HG02870 (cell line): ENCODE data around the gene TSPAN4.

Source experiments
- ATAC-seq: cut with Tn5 transposase; IDR thresholded peaks from one replicate; pipeline ENCODE4 v1.9.1; 2021; ENCODE audit warnings: mild to moderate bottlenecking, moderate library complexity; ENCODE audit not compliant: unreplicated experiment

The TSPAN4 gene

GRCh38 chr11:842370-843002, at the start of gene TSPAN4, which contains the start of gene POLR2L:
TSS of gene TSPAN4 (plus strand) at chr11:842852. CDS start at chr11:850305, 7,453 bp downstream.
TSS of gene POLR2L (minus strand) at chr11:842529. CDS start at chr11:842508, 21 bp downstream.
- ATAC-seq, result peak; percentile 58

- ATAC-seq, result no peak
Observed at GRCh38 chr11:792873-793272, 49.8 kb upstream of the TSPAN4 start.

- no peak for ATAC-seq
Observed at GRCh38 chr11:793556-793955, 49.1 kb upstream of the TSPAN4 start.

GRCh38 chr11:794013-794765, 48.5 kb upstream of the TSPAN4 start:
- no peak for ATAC-seq

- no peak for ATAC-seq
Observed at GRCh38 chr11:794766-795633, 47.7 kb upstream of the TSPAN4 start.

- ATAC-seq, result no peak
Observed at GRCh38 chr11:795634-796564, 46.8 kb upstream of the TSPAN4 start.

GRCh38 chr11:796565-797295, 45.9 kb upstream of the TSPAN4 start:
- ATAC-seq, result no peak

GRCh38 chr11:797296-798092, 45.2 kb upstream of the TSPAN4 start:
- peak; percentile 48 for ATAC-seq

GRCh38 chr11:798093-798713, 44.4 kb upstream of the TSPAN4 start, which contains the start of gene SLC25A22:
TSS of gene SLC25A22 (minus strand) at chr11:798281. CDS start at chr11:795006, 3,275 bp downstream.
- peak; percentile 42 for ATAC-seq

- no peak for ATAC-seq
Observed at GRCh38 chr11:799641-800316, 42.9 kb upstream of the TSPAN4 start.

GRCh38 chr11:800473-800872, 42.2 kb upstream of the TSPAN4 start:
- ATAC-seq, result no peak

- ATAC-seq, result no peak
Observed at GRCh38 chr11:801097-801780, 41.4 kb upstream of the TSPAN4 start.

GRCh38 chr11:802018-802617, 40.5 kb upstream of the TSPAN4 start:
- no peak for ATAC-seq

GRCh38 chr11:802693-803466, 39.8 kb upstream of the TSPAN4 start:
- ATAC-seq, result no peak

GRCh38 chr11:803467-803742, 39.2 kb upstream of the TSPAN4 start:
- no peak for ATAC-seq
